Endodermal cell (in vitro differentiated cells): ENCODE results near the gene KLC4. TPM values are rescaled to one million over a fixed set of nuclear protein-coding genes. Genes with fewer than 3 reads are reported as not detected.
A peak's percentile ranks its signal among the peaks of the same experiment; 100 is the strongest.

Source experiments
- DNase-seq: peaks from one replicate; pipeline ENCODE4 v3.0.0-alpha.2; 2017
- H3K27ac ChIP-seq: 2 replicates; pipeline ENCODE4 v1.5.1; 2013; ENCODE audit warnings: mild to moderate bottlenecking, low read depth, low read length, moderate library complexity
- H3K27me3 ChIP-seq: 2 replicates; pipeline ENCODE4 v1.6.1; 2013; ENCODE audit warnings: mild to moderate bottlenecking, low read length, moderate library complexity; ENCODE audit not compliant: insufficient read depth, control insufficient read depth, poor library complexity, severe bottlenecking
- H3K36me3 ChIP-seq: 2 replicates; pipeline ENCODE4 v1.7.0; 2013; ENCODE audit warnings: mild to moderate bottlenecking, low read length, moderate library complexity; ENCODE audit not compliant: control insufficient read depth, insufficient read depth
- H3K4me1 ChIP-seq: one replicate; pipeline ENCODE4 v1.7.0; 2013; ENCODE audit warnings: low read length; ENCODE audit not compliant: control insufficient read depth, insufficient read depth
- H3K4me3 ChIP-seq: 2 replicates; pipeline ENCODE4 v1.5.1; 2013; ENCODE audit warnings: mild to moderate bottlenecking, low read length, moderate library complexity
- H3K9ac ChIP-seq: 2 replicates; pipeline ENCODE4 v1.6.1; 2013; ENCODE audit warnings: mild to moderate bottlenecking, low read length, moderate library complexity; ENCODE audit not compliant: poor library complexity, severe bottlenecking; ENCODE audit errors: extremely low read depth
- H3K9me3 ChIP-seq: 2 replicates; pipeline ENCODE4 v1.6.1; 2013; ENCODE audit warnings: mild to moderate bottlenecking, low read length, moderate library complexity; ENCODE audit not compliant: control insufficient read depth
- H3K27ac Mint-ChIP-seq: 2 replicates; pipeline ENCODE4 v1.8.0; 2020; ENCODE audit warnings: mixed read lengths
- H3K27me3 Mint-ChIP-seq: 2 replicates; pipeline ENCODE4 v1.8.0; 2021; ENCODE audit warnings: mild to moderate bottlenecking, mixed read lengths; ENCODE audit not compliant: insufficient read depth
- H3K36me3 Mint-ChIP-seq: 2 replicates; pipeline ENCODE4 v1.8.0; 2020; ENCODE audit warnings: low read depth, mixed read lengths
- H3K4me1 Mint-ChIP-seq: 2 replicates; pipeline ENCODE4 v1.8.0; 2020; ENCODE audit warnings: mixed read lengths
- H3K4me3 Mint-ChIP-seq: 2 replicates; pipeline ENCODE4 v1.8.0; 2020; ENCODE audit warnings: mild to moderate bottlenecking, moderate library complexity, mixed read lengths
- H3K9me3 Mint-ChIP-seq: 2 replicates; pipeline ENCODE4 v1.8.0; 2020; ENCODE audit warnings: mild to moderate bottlenecking, mixed read lengths
- WGBS, 2 experiments: methylation state at CpG; one replicate each; pipeline versions ENCODE4 v1.1.5 to v1.1.7; 2013; ENCODE audit warnings: missing lambda C conversion rate in 2 of 2, mixed read lengths in 1 of 2; ENCODE audit not compliant: insufficient coverage in 1 of 2, insufficient read length in 1 of 2; 5-methylcytosine and 5-hydroxymethylcytosine counted together
- total RNA-seq, 2 donors: library from RNA; stranded (reverse); fragmentation: NEBNext Ultra II Directional in 1 of 2; extraction: Animal tissue kit (Norgen Biotek cat#: 25700) in 1 of 2; gene quantifications; 2 replicates in 1 of 2; 3 replicates in 1 of 2; pipeline ENCODE4 v1.2.1, GENCODE V29; 2021
- TF ChIP-seq, protein P1 (sequence below): fragments of 200-600 bp; sonication (generic); conservative IDR thresholded peaks from 2 replicates; pipeline ENCODE4 v1.5.0; 2021; ENCODE audit warnings: antibody characterized with exemption, mild to moderate bottlenecking

Gene KLC4
- total RNA-seq, 2 donors from 2014 or later: 36.6 to 38.0 TPM

- H3K36me3 ChIP-seq: peaks cover 18% of the 10 kb centered on the region
- H3K9me3 ChIP-seq: no peaks in the 10 kb centered on the region
- no peak for DNase-seq
- Mint-ChIP-seq H3K4me1 (peaks cover 20% of the 10 kb centered on the region), H3K9me3 (no peaks in the 10 kb centered on the region), H3K27me3 (no peaks in the 10 kb centered on the region), H3K27ac (peak overlapping the region; percentile 79), H3K36me3 (peaks cover 19% of the 10 kb centered on the region), H3K4me3 (peak overlapping the region; percentile 88)
- 8 to 10% methylated on average over 3 to 8 of the region's 8 CpGs for WGBS, 2 experiments
- no peak overlapping the region for H3K27ac ChIP-seq
- no peaks in the 10 kb centered on the region for H3K27me3 ChIP-seq
- peaks cover 8% of the 10 kb centered on the region for H3K4me1 ChIP-seq
- H3K4me3 ChIP-seq: peak overlapping the region; percentile 95
- TF ChIP-seq, protein P1, sequence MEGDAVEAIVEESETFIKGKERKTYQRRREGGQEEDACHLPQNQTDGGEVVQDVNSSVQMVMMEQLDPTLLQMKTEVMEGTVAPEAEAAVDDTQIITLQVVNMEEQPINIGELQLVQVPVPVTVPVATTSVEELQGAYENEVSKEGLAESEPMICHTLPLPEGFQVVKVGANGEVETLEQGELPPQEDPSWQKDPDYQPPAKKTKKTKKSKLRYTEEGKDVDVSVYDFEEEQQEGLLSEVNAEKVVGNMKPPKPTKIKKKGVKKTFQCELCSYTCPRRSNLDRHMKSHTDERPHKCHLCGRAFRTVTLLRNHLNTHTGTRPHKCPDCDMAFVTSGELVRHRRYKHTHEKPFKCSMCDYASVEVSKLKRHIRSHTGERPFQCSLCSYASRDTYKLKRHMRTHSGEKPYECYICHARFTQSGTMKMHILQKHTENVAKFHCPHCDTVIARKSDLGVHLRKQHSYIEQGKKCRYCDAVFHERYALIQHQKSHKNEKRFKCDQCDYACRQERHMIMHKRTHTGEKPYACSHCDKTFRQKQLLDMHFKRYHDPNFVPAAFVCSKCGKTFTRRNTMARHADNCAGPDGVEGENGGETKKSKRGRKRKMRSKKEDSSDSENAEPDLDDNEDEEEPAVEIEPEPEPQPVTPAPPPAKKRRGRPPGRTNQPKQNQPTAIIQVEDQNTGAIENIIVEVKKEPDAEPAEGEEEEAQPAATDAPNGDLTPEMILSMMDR: no peak
- peak overlapping the region; percentile 91 for H3K9ac ChIP-seq
These were observed 17.9 kb downstream of the KLC4 start for GRCh38 chr6:43077333-43077809.

GRCh38 chr6:43077981-43078511, 18.6 kb downstream of the KLC4 start:
- Histone ChIP-seq H3K27ac (no peak overlapping the region), H3K4me1 (peaks cover 8% of the 10 kb centered on the region), H3K9ac (peak overlapping the region; percentile 91), H3K27me3 (no peaks in the 10 kb centered on the region), H3K4me3 (peak overlapping the region; percentile 95), H3K9me3 (no peaks in the 10 kb centered on the region), H3K36me3 (peaks cover 11% of the 10 kb centered on the region)
- peaks cover 13% of the 10 kb centered on the region for H3K36me3 Mint-ChIP-seq
- peaks cover 20% of the 10 kb centered on the region for H3K4me1 Mint-ChIP-seq
- peak overlapping the region; percentile 79 for H3K27ac Mint-ChIP-seq
- peak; percentile 63 for DNase-seq
- TF ChIP-seq, protein P1: no peak
- peak overlapping the region; percentile 88 for H3K4me3 Mint-ChIP-seq
- no peaks in the 10 kb centered on the region for H3K27me3 Mint-ChIP-seq
- WGBS, 2 experiments: 65 to 86% methylated on average over 5 to 6 of the region's 6 CpGs
- H3K9me3 Mint-ChIP-seq: no peaks in the 10 kb centered on the region

DNA sequence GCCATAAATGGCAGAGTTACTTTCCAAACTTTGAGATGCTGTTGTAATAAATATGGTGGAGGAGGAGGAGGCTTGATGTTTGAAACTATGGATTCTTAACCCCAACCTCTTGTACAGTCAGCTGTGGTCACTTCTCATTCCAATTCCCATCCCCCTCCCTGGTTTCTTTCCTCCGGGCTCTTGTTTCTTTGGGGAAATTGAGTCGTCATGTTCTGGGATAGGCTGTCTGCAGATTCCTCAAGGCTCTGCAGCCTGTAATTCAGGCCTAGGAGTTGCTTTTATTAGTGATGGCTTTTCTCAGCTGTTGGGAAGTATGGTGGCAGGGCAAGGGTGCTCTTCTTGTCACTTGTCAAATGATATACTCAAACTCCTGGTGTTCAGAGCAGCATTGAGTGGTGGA, 19.3 kb downstream of the KLC4 start:
- no peak overlapping the region for H3K4me3 Mint-ChIP-seq
- 80 to 85% methylated on average over 1 to 2 of the region's 2 CpGs for WGBS, 2 experiments
- H3K9me3 Mint-ChIP-seq: no peaks in the 10 kb centered on the region
- Histone ChIP-seq H3K27ac (no peak overlapping the region), H3K4me1 (peaks cover 8% of the 10 kb centered on the region), H3K27me3 (no peaks in the 10 kb centered on the region), H3K9ac (no peak overlapping the region), H3K36me3 (peaks cover 11% of the 10 kb centered on the region), H3K9me3 (no peaks in the 10 kb centered on the region), H3K4me3 (peak overlapping the region; percentile 95)
- peaks cover 10% of the 10 kb centered on the region for H3K36me3 Mint-ChIP-seq
- TF ChIP-seq, protein P1: no peak
- H3K27me3 Mint-ChIP-seq: no peaks in the 10 kb centered on the region
- peak overlapping the region; percentile 79 for H3K27ac Mint-ChIP-seq
- peaks cover 26% of the 10 kb centered on the region for H3K4me1 Mint-ChIP-seq
- DNase-seq: peak; percentile 15
